GM19438 (cell line): ENCODE measurements around the gene KAT2B.
"Not testable (repeated sequence)": the region's sequence is repeated elsewhere in the genome, so short reads cannot be mapped to it uniquely, and the experiment has no call there.

ENCODE experiments used
- ATAC-seq: cut with Tn5 transposase; IDR thresholded peaks from one replicate; pipeline ENCODE4 v1.9.1; 2021; ENCODE audit warnings: low read depth; ENCODE audit not compliant: unreplicated experiment

The KAT2B gene

GRCh38 chr3:20039765-20040547, at the start of gene KAT2B:
Gene KAT2B (plus strand): TSS chr3:20040446. CDS start chr3:20040478, 32 bp downstream.
- peak; percentile 46 for ATAC-seq

DNA sequence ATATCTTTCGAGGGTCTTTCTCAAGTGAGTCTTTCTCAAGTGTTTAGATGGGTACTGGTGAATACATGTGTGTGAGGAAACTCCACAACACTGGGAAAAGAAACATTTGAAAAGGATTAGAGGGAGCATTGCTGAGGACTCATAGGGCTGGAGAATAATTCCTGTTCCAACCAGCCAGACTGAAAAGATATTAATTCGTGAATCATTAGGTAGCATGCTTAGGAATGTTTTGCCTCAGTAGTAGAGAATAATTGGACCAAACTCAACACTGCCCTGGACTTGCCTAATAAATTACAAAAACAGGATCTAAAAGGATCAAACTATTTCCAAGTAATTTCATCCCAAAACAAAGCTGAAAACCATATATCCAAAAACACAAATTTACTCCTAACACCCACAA, 45.5 kb upstream of the KAT2B start:
- no peak for ATAC-seq

DNA sequence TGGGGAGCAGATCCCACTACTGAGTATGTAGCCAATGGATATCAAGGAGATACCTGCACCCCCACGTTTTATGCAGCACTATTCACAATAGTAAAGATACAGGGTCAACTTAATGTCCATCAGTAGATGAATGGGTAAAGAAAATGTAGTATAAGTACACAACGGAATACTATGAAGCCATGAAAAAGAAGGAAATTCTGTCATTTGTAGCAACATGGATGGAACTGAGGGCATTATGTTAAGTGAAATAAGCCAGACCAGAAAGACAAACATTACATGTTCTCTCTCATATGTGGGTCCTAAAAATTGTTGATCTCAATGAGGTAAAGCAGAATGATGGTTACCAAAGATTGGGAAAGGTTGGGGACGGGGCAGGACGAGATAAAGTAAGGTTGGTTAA, 42.7 kb upstream of the KAT2B start:
- ATAC-seq = no peak

DNA sequence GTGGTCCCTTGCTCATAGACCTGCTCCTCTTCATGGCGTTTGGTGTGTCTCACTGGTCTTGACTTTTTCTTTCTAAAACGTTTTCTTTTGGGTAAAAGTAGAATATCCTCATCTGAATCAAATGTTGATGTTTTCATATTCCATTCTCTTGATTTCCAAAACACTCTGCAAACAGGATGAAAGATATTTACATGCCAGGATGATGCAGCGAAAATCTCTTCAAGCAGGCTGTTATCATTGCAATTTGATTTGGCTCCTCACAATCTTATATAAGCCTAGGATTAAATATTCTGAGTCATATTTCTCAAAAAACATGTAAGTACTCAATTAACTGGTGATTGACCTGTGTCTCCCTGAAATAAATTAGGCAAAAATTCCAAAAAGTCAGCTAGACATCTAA, 38.3 kb upstream of the KAT2B start:
- no peak for ATAC-seq

GRCh38 chr3:20007960-20008359, 32.3 kb upstream of the KAT2B start:
- no peak for ATAC-seq

- ATAC-seq = no peak
These were observed 31.6 kb upstream of the KAT2B start for GRCh38 chr3:20008646-20009045.

DNA sequence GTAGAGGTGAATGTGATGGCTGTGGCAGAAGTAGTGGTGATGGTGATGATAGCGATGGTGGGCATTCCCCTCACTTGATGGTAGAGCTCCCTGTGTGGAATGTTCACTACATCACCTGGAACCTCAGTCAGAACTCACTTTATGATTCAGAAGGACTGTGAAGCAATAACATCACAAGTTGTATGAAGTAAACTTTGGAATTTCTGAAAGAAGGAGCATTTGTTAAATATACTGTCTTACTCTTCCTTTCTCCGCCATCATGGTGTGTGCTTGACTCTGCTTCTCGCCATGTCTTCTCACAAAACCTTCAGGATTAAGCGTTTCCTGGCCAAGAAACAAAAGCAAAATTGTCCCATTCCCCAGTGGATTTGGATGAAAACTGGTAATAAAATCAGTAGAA, 28.1 kb upstream of the KAT2B start, which contains the start of gene PP2D1:
Gene PP2D1 (minus strand): TSS at position 101 of the 400 bp plus-strand sequence. CDS start 192 bp downstream, outside the sequence.
- no peak for ATAC-seq

DNA sequence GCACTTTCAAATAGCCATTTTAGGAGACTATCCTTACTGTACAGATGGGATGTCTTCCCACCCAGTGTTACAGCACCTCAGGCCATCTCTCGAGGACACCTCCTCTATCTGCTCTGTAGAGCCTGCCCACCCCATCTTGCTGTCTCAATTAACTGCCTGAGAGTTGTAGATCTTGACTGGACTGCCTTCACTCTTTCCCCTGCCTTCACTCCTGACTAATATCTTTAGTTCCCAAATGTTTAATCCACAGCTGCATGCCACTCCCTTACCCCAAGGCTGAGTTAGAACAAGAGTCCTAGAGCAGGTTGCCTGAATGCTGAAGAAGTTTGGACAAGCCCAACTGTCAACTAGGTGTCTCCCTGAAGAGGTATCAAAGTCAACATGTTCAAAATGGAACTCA, 26.9 kb upstream of the KAT2B start:
- ATAC-seq = no peak

DNA sequence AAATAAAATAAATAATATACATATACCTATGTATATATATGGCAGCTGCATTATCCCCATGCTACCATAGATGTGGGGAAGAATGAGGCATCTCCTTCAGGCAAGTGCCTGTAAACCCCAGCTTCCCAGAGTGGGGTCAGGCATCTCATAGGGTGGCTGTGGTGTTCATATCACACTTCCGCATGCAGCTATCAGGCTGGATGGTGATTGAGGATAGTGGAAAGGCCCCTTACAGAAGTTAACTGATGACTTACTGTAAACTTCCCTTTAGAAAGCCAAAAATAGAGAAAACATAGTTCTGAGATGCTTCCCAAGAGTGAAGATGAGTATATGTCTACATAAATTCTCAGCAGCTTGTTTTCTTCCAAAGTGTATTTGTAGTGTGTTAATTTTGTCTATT, 24.7 kb upstream of the KAT2B start:
- ATAC-seq = no peak

- not testable (repeated sequence) for ATAC-seq
These were observed 24.2 kb upstream of the KAT2B start for GRCh38 chr3:20016076-20016475.

GRCh38 chr3:20022954-20023622, 17.2 kb upstream of the KAT2B start:
- ATAC-seq = no peak

GRCh38 chr3:20023623-20024405, 16.4 kb upstream of the KAT2B start:
- ATAC-seq = no peak

- no peak for ATAC-seq
These were observed 13.1 kb upstream of the KAT2B start for GRCh38 chr3:20027136-20027535.

- ATAC-seq = no peak
These were observed 11.3 kb upstream of the KAT2B start for GRCh38 chr3:20028905-20029331.

DNA sequence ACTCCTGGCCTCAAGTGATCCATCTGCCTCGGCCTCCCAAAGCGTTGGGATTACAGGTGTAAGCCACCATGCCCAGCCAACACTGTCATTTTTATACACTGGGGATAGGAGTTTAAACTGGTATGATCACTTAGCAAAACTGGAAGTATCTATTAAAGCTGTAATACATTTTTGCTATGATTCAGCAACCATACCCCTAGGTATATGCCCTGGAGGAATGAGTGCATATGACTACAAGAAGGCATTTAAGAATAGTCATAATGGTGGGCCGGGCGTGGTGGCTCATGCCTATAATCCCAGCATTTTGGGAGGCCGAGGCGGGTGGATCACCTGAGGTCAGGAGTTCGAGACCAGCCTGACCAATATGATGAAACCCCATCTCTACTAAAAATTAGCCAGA, 8.3 kb upstream of the KAT2B start:
- not testable (repeated sequence) for ATAC-seq

DNA sequence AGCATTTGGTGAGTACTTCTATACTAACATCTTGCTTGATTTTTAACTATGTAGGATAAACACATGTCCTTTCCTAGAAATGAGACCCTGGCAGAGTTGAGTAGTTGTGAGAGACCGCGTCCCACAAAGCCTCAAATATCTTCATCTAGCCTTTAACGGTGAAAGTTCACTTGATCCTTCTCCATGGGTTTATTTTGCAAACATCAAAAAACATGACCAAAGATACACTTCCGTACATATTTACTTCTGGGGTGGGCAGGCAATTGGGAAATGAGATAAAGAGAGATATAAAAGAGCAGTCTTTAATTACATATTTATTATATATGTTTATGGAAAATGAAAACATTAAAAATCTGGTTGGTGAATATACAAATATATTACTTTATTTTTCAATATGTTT, 5.2 kb upstream of the KAT2B start:
- ATAC-seq = no peak

- no peak for ATAC-seq
These were observed 2.8 kb upstream of the KAT2B start for GRCh38 chr3:20037255-20037996.

GRCh38 chr3:20038699-20039465, 1.4 kb upstream of the KAT2B start:
- no peak for ATAC-seq

GRCh38 chr3:20039466-20039764, 831 bp upstream of the KAT2B start:
- no peak for ATAC-seq
